OCI-LY3 (cell line): ENCODE results near the gene ARHGAP18.

Experiments
- EZH2phosphoT487 ChIP-seq: fragments of 200-600 bp; shearing (Covaris generic); IDR thresholded peaks from 2 replicates; pipeline ENCODE4 v1.6.1; 2018; ENCODE audit warnings: antibody characterized with exemption, mixed run types, low read depth
- TF ChIP-seq, protein P1 (sequence below): fragments of 200-600, 300-600 bp; sonication (generic); IDR thresholded peaks from 2 replicates; pipeline ENCODE4 v1.5.1; 2014; ENCODE audit warnings: antibody characterized with exemption, low read length, low read depth

DNA sequence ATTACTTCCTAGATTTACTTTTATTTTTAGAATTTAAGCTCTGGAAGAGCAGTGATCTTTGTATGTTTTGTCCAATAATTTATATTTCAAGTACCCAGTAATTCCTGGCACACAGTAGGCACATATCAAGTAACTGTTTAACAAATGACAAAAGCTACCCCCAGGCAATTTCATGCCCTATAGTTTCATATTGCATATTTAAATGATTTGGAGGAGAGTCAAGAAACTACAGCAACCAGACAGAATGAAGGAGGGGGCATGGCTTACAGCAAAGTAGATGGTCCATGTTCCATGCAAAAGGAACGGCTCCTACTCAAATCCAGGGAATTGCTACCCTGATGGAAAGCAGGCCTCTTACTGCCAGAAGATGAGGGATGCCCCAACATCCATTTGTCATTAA is 113.5 kb downstream of the ARHGAP18 start:
- TF ChIP-seq, protein P1, sequence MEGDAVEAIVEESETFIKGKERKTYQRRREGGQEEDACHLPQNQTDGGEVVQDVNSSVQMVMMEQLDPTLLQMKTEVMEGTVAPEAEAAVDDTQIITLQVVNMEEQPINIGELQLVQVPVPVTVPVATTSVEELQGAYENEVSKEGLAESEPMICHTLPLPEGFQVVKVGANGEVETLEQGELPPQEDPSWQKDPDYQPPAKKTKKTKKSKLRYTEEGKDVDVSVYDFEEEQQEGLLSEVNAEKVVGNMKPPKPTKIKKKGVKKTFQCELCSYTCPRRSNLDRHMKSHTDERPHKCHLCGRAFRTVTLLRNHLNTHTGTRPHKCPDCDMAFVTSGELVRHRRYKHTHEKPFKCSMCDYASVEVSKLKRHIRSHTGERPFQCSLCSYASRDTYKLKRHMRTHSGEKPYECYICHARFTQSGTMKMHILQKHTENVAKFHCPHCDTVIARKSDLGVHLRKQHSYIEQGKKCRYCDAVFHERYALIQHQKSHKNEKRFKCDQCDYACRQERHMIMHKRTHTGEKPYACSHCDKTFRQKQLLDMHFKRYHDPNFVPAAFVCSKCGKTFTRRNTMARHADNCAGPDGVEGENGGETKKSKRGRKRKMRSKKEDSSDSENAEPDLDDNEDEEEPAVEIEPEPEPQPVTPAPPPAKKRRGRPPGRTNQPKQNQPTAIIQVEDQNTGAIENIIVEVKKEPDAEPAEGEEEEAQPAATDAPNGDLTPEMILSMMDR: no peak
- TF ChIP-seq EZH2phosphoT487: no peak
